ENCODE results near the gene ORC3. TPM values are rescaled to one million over a fixed set of nuclear protein-coding genes. Genes with fewer than 3 reads are reported as not detected.
A peak's percentile ranks its signal among the peaks of the same experiment; 100 is the strongest.

Gene ORC3
- total RNA-seq, 3 donors from 2014 or later: 15.9 to 17.3 (median 16.1) TPM

- Histone ChIP-seq H3K36me3 (ENCODE audit: low read depth) (no peaks in the 10 kb centered on the region), H3K9me3 (no peaks in the 10 kb centered on the region), H3K4me3 (no peak overlapping the region), H3K4me1 (ENCODE audit: low read depth) (peaks cover 13% of the 10 kb centered on the region)
- no peak for ATAC-seq
- intact Hi-C loops (cut with DNase I, micrococcal nuclease): no loop called here
- DNase-seq: no peak
- TF ChIP-seq CTCF (IDR thresholded peaks at IDR 0.05): no peak
These were observed 6.1 kb upstream of the ORC3 start for GRCh38 chr6:87583822-87584221.

GRCh38 chr6:87586371-87587077 lies 3.4 kb upstream of the ORC3 start:
- H3K4me3 ChIP-seq: no peak overlapping the region
- ATAC-seq: no peak
- intact Hi-C loops (cut with DNase I, micrococcal nuclease): no loop called here
- H3K4me1 ChIP-seq (ENCODE audit: low read depth): peaks cover 24% of the 10 kb centered on the region
- no peak for TF ChIP-seq CTCF (IDR thresholded peaks at IDR 0.05)
- H3K9me3 ChIP-seq: no peaks in the 10 kb centered on the region
- H3K36me3 ChIP-seq (ENCODE audit: low read depth): no peaks in the 10 kb centered on the region
- no peak for DNase-seq

GRCh38 chr6:87588756-87589407 lies 1.1 kb upstream of the ORC3 start:
- no peaks in the 10 kb centered on the region for H3K9me3 ChIP-seq
- peak overlapping the region; percentile 77 for H3K4me3 ChIP-seq
- intact Hi-C loops (cut with DNase I, micrococcal nuclease): no loop called here
- TF ChIP-seq CTCF (IDR thresholded peaks at IDR 0.05): no peak
- DNase-seq: no peak
- H3K4me1 ChIP-seq (ENCODE audit: low read depth): peaks cover 24% of the 10 kb centered on the region
- no peaks in the 10 kb centered on the region for H3K36me3 ChIP-seq (ENCODE audit: low read depth)
- no peak for ATAC-seq

GRCh38 chr6:87590417-87590880 lies 514 bp downstream of the ORC3 start:
- peak overlapping the region; percentile 77 for H3K4me3 ChIP-seq
- intact Hi-C loops (cut with DNase I, micrococcal nuclease): no loop called here
- H3K36me3 ChIP-seq (ENCODE audit: low read depth): no peaks in the 10 kb centered on the region
- peaks cover 24% of the 10 kb centered on the region for H3K4me1 ChIP-seq (ENCODE audit: low read depth)
- no peaks in the 10 kb centered on the region for H3K9me3 ChIP-seq
- DNase-seq: no peak
- no peak for ATAC-seq
- TF ChIP-seq CTCF (IDR thresholded peaks at IDR 0.05): no peak

GRCh38 chr6:87590990-87591389 lies 1.1 kb downstream of the ORC3 start:
- H3K4me3 ChIP-seq: no peak overlapping the region
- no peak for DNase-seq
- H3K36me3 ChIP-seq (ENCODE audit: low read depth): no peaks in the 10 kb centered on the region
- intact Hi-C loops (cut with DNase I, micrococcal nuclease): no loop called here
- H3K9me3 ChIP-seq: no peaks in the 10 kb centered on the region
- no peak for ATAC-seq
- H3K4me1 ChIP-seq (ENCODE audit: low read depth): peaks cover 24% of the 10 kb centered on the region
- no peak for TF ChIP-seq CTCF (IDR thresholded peaks at IDR 0.05)

Measured in mucosa of descending colon (tissue), 3 donors.